ENCODE data around the gene LEAP2. TPM values are rescaled to one million over a fixed set of nuclear protein-coding genes. Genes with fewer than 3 reads are reported as not detected.
A peak's percentile ranks its signal among the peaks of the same experiment; 100 is the strongest.

Gene LEAP2
- total RNA-seq, 4 donors from 2014 or later = 0.88 to 3.4 (median 1.1) TPM; not detected in 1

DNA sequence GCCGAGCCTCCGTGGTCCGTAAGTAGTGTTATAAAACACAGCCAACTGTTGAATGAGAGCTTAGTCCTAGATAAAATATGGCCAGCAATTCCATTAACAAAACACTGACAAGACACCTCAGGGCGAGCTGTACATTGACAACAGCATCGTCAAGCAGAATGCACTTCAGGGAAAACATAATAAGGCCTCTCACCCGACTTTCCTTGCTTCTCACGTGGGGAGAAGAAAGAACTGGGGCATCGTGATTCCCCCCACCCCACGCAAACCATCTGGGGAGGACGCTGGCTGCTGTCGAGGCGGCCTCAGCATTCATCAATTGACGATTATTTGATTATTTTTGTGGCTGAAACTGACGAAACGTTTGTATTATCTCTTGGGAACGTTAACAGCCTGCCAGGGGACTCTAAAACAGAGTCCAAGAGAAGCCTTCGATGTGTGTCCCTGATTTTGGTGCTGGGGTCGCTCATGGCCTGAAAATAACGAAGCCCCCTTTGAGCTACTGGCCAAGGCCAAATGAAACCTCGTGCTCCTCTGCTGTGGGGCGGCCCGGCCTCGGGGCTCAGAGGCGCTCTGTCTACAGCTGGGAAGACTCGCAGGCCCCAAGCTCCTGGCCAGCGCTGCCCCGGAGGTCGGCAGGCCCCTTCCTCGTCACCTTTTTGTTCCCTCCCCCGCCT lies 7.7 kb upstream of the LEAP2 start:
- no peak for DNase-seq
- Histone ChIP-seq H3K27me3 (no peaks in the 10 kb centered on the region), H3K4me1 (no peaks in the 10 kb centered on the region), H3K36me3 (no peaks in the 10 kb centered on the region), H3K9me3 (no peaks in the 10 kb centered on the region), H3K27ac (peak overlapping the region; percentile 94 to 97), H3K4me3 (peak overlapping the region; percentile 73 to 85)
- TF ChIP-seq POLR2A (IDR thresholded peaks at IDR 0.05) (no peak), CTCF (IDR thresholded peaks at IDR 0.05) (no peak)
- intact Hi-C loops (cut with DNase I; ENCODE audit: low total_unique reads) = no loop called here

GRCh38 chr5:132866342-132867045 lies 7.0 kb upstream of the LEAP2 start, which contains the start of the genes GDF9 and UQCRQ:
Gene GDF9, minus strand, starts transcription at chr5:132866469. Its CDS starts 1,936 bp downstream, at chr5:132864533.
Gene UQCRQ, plus strand, starts transcription at chr5:132866642. Its CDS starts 240 bp downstream, at chr5:132866882.
- no peaks in the 10 kb centered on the region for H3K9me3 ChIP-seq
- no peaks in the 10 kb centered on the region for H3K36me3 ChIP-seq
- no peaks in the 10 kb centered on the region for H3K27me3 ChIP-seq
- DNase-seq = peak; percentile 95 to 98
- H3K4me3 ChIP-seq = peak within 1 kb of the TSS; percentile 73 to 85
- H3K27ac ChIP-seq = peak within 1 kb of the TSS; percentile 94 to 97
- no peaks in the 10 kb centered on the region for H3K4me1 ChIP-seq
- intact Hi-C loops (cut with DNase I; ENCODE audit: low total_unique reads) = no loop called here
- TF ChIP-seq CTCF (IDR thresholded peaks at IDR 0.05) = peak in 3 of 4 experiments; percentile 28 to 47 (median 46)
- peak; percentile 85 to 87 for TF ChIP-seq POLR2A (IDR thresholded peaks at IDR 0.05)

DNA sequence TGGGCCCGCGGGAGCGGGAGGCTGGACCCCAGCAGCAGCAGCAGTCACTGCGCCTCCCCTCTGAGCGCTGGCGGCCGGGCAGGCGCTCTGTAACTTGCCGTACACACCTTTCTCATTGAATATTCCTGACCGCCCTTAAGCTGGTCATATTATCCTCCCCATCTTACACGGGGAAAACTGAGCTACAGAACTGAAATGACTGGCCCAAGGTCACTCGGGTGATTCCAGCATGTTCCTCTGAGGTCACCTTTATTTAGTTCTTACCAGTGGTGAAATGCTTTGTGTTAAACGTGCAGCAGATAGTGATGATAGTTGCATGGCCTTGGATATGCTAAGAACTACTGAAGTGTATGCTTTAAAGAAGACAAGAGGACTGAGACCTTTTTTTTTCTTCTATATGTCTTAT lies 6.4 kb upstream of the LEAP2 start:
- intact Hi-C loops (cut with DNase I; ENCODE audit: low total_unique reads) = no loop called here
- TF ChIP-seq POLR2A (IDR thresholded peaks at IDR 0.05) (no peak), CTCF (IDR thresholded peaks at IDR 0.05) (no peak)
- H3K9me3 ChIP-seq = no peaks in the 10 kb centered on the region
- peak overlapping the region; percentile 94 to 97 for H3K27ac ChIP-seq
- no peaks in the 10 kb centered on the region for H3K4me1 ChIP-seq
- no peaks in the 10 kb centered on the region for H3K27me3 ChIP-seq
- peak overlapping the region; percentile 73 to 85 for H3K4me3 ChIP-seq
- no peak for DNase-seq
- no peaks in the 10 kb centered on the region for H3K36me3 ChIP-seq

DNA sequence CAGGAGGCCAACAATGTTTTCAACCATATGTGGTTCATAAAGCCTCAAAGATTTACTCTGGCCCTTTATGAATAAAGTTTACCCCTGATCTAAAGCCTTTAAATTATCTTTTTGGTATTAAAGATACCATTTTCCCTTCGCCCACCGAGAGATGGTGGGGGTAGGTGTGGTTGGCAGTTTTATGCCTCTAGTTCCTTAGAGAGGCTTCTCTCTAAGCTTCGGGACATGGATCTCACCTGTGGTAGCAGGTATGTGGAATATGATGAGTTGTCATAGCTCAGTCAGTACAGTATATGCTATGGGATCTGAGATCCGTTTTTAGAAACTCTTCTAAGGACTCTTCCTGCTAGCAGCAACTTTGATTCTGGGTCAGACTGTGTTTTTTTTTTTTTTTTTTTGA lies 4.7 kb upstream of the LEAP2 start:
- Histone ChIP-seq H3K27me3 (no peaks in the 10 kb centered on the region), H3K9me3 (no peaks in the 10 kb centered on the region), H3K4me3 (no peak overlapping the region), H3K36me3 (no peaks in the 10 kb centered on the region), H3K4me1 (no peaks in the 10 kb centered on the region), H3K27ac (no peak overlapping the region)
- no peak for TF ChIP-seq POLR2A (IDR thresholded peaks at IDR 0.05)
- TF ChIP-seq CTCF (IDR thresholded peaks at IDR 0.05) = no peak
- intact Hi-C loops (cut with DNase I; ENCODE audit: low total_unique reads) = no loop called here
- no peak for DNase-seq

- Histone ChIP-seq H3K4me1 (no peaks in the 10 kb centered on the region), H3K36me3 (no peaks in the 10 kb centered on the region), H3K9me3 (no peaks in the 10 kb centered on the region), H3K4me3 (no peak overlapping the region), H3K27ac (no peak overlapping the region), H3K27me3 (no peaks in the 10 kb centered on the region)
- intact Hi-C loops (cut with DNase I; ENCODE audit: low total_unique reads) = no loop called here
- no peak for TF ChIP-seq CTCF (IDR thresholded peaks at IDR 0.05)
- no peak for TF ChIP-seq POLR2A (IDR thresholded peaks at IDR 0.05)
- DNase-seq = no peak
Observed at GRCh38 chr5:132870801-132871200, 2.7 kb upstream of the LEAP2 start.
